ENCODE data around the gene GRID2IP.

GRID2IP gene

DNA sequence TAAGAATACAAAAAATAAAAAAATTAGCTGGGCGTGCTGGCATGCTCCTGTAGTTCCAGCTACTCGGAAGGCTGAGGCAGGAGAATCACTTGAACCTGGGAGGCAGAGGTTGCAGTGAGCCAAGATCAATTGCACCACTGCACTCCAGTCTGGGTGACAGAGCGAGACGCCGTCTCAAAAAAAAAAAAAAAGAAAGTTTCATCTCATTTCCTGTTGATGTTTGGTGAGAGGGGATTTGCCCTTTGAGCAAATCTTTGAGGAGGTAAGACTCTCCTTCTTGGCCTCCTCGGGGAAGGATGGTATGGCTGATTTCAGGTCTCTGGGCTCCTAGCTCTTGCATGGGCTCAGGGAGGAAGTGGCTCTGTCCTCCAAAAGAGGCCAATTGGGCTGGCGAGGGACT, 3.6 kb upstream of the GRID2IP start:
- Histone ChIP-seq H3K9ac (ENCODE audit: low read length) (no peak overlapping the region), H3K4me3 (ENCODE audit: low read length) (no peak overlapping the region), H3K36me3 (ENCODE audit: control insufficient read depth, insufficient read depth, low read length) (no peaks in the 10 kb centered on the region), H3K9me3 (ENCODE audit: control insufficient read depth, low read length) (no peaks in the 10 kb centered on the region), H3K27me3 (ENCODE audit: control insufficient read depth, insufficient read depth, low read length) (peaks cover 3% of the 10 kb centered on the region), H3K4me1 (ENCODE audit: control insufficient read depth, insufficient read depth, low read length) (no peaks in the 10 kb centered on the region)

- Histone ChIP-seq H3K9me3 (ENCODE audit: control insufficient read depth, low read length) (no peaks in the 10 kb centered on the region), H3K27me3 (ENCODE audit: control insufficient read depth, insufficient read depth, low read length) (peaks cover 3% of the 10 kb centered on the region), H3K4me1 (ENCODE audit: control insufficient read depth, insufficient read depth, low read length) (no peaks in the 10 kb centered on the region), H3K4me3 (ENCODE audit: low read length) (no peak overlapping the region), H3K9ac (ENCODE audit: low read length) (no peak overlapping the region), H3K36me3 (ENCODE audit: control insufficient read depth, insufficient read depth, low read length) (no peaks in the 10 kb centered on the region)
Measured at GRCh38 chr7:6553448-6554044, 2.3 kb upstream of the GRID2IP start.

DNA sequence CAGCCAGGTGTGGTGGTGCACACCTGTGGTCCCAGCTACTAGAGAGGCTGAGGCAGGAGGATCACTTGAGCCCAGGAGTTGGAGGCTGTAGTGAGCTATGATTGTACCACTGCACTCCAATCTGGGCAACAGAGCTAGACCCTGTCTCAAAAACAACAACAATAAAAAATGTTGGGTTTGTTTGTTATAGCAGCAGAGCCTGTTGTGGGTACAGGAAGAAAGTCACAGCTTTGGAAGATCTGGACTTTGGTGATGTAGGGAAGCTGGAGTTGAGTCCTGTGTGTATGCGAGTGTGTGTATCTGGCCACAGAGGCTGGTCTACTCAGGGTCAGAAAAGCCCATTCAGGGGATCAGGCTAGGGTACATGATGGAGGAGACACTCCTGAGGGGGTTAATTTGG, 3.9 kb downstream of the GRID2IP start:
- no peaks in the 10 kb centered on the region for H3K27me3 ChIP-seq (ENCODE audit: control insufficient read depth, insufficient read depth, low read length)
- no peaks in the 10 kb centered on the region for H3K36me3 ChIP-seq (ENCODE audit: control insufficient read depth, insufficient read depth, low read length)
- H3K4me1 ChIP-seq (ENCODE audit: control insufficient read depth, insufficient read depth, low read length) = no peaks in the 10 kb centered on the region
- no peaks in the 10 kb centered on the region for H3K9me3 ChIP-seq (ENCODE audit: control insufficient read depth, low read length)
- no peak overlapping the region for H3K4me3 ChIP-seq (ENCODE audit: low read length)
- no peak overlapping the region for H3K9ac ChIP-seq (ENCODE audit: low read length)

GRCh38 chr7:6546498-6547251, 4.6 kb downstream of the GRID2IP start:
- Histone ChIP-seq H3K4me3 (ENCODE audit: low read length) (no peak overlapping the region), H3K4me1 (ENCODE audit: control insufficient read depth, insufficient read depth, low read length) (no peaks in the 10 kb centered on the region), H3K9me3 (ENCODE audit: control insufficient read depth, low read length) (no peaks in the 10 kb centered on the region), H3K9ac (ENCODE audit: low read length) (no peak overlapping the region), H3K27me3 (ENCODE audit: control insufficient read depth, insufficient read depth, low read length) (no peaks in the 10 kb centered on the region), H3K36me3 (ENCODE audit: control insufficient read depth, insufficient read depth, low read length) (no peaks in the 10 kb centered on the region)

- Histone ChIP-seq H3K27me3 (ENCODE audit: control insufficient read depth, insufficient read depth, low read length) (no peaks in the 10 kb centered on the region), H3K9me3 (ENCODE audit: control insufficient read depth, low read length) (no peaks in the 10 kb centered on the region), H3K4me3 (ENCODE audit: low read length) (no peak overlapping the region), H3K9ac (ENCODE audit: low read length) (no peak overlapping the region), H3K4me1 (ENCODE audit: control insufficient read depth, insufficient read depth, low read length) (no peaks in the 10 kb centered on the region), H3K36me3 (ENCODE audit: control insufficient read depth, insufficient read depth, low read length) (no peaks in the 10 kb centered on the region)
Measured at GRCh38 chr7:6545398-6546126, 5.7 kb downstream of the GRID2IP start.

GRCh38 chr7:6542368-6542767, 8.9 kb downstream of the GRID2IP start:
- Histone ChIP-seq H3K4me3 (ENCODE audit: low read length) (no peak overlapping the region), H3K9ac (ENCODE audit: low read length) (no peak overlapping the region), H3K36me3 (ENCODE audit: control insufficient read depth, insufficient read depth, low read length) (no peaks in the 10 kb centered on the region), H3K9me3 (ENCODE audit: control insufficient read depth, low read length) (no peaks in the 10 kb centered on the region), H3K27me3 (ENCODE audit: control insufficient read depth, insufficient read depth, low read length) (peaks cover 9% of the 10 kb centered on the region), H3K4me1 (ENCODE audit: control insufficient read depth, insufficient read depth, low read length) (no peaks in the 10 kb centered on the region)

DNA sequence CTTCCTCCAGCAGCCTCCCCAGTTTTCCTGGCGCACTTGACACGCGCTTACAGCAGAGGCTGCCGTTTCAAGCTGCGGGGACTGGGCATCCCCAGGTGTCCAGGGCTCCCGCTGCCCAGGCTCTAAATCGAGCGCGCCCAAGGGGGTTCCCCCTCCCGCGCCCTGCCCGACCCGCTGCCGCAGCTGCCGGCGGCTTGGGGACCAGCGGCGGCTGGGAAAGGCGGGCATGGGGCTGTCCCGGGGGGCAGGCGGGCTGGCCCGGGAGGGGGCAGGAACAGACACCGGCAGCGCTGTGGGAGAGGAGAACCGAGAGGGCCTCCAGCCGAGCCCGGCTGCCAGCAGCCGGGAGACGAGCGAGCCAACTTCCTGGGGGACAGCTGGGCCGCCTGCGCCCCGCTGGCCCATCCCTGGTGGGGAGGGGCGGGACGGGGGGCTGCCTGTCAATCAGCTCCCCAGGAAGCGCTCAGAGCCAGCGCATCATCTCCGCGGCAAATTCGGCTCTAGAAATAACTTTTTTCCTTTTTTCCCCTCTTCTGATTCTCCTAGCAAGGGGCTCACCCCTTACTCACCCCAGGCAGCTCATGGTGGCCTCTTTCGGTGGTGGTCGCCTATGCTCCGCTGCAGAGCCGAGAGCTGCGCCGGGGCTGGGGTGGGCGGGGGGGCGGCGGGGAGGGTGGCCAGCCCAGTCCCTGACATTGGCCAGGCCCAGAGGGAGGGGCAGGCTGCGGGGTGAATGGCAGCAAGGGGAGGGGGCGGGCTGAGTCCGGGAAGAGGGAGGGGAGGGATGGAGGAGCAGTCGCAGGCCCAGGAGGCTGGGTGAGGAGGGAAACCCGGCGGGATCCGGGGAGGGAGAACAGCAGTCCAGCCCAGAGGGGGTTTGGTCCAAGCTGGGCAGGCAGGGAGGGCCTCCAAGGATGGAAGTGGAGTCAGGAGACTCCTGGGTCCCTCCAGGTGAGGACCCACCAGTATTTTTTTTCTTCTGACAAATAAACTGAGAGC, 14.7 kb downstream of the GRID2IP start:
- H3K9ac ChIP-seq (ENCODE audit: low read length) = no peak overlapping the region
- no peaks in the 10 kb centered on the region for H3K9me3 ChIP-seq (ENCODE audit: control insufficient read depth, low read length)
- no peaks in the 10 kb centered on the region for H3K4me1 ChIP-seq (ENCODE audit: control insufficient read depth, insufficient read depth, low read length)
- H3K36me3 ChIP-seq (ENCODE audit: control insufficient read depth, insufficient read depth, low read length) = no peaks in the 10 kb centered on the region
- H3K4me3 ChIP-seq (ENCODE audit: low read length) = no peak overlapping the region
- H3K27me3 ChIP-seq (ENCODE audit: control insufficient read depth, insufficient read depth, low read length) = peaks cover 45% of the 10 kb centered on the region

- Histone ChIP-seq H3K36me3 (ENCODE audit: control insufficient read depth, insufficient read depth, low read length) (no peaks in the 10 kb centered on the region), H3K9me3 (ENCODE audit: control insufficient read depth, low read length) (no peaks in the 10 kb centered on the region), H3K27me3 (ENCODE audit: control insufficient read depth, insufficient read depth, low read length) (peaks cover 66% of the 10 kb centered on the region), H3K9ac (ENCODE audit: low read length) (no peak overlapping the region), H3K4me1 (ENCODE audit: control insufficient read depth, insufficient read depth, low read length) (peaks cover 5% of the 10 kb centered on the region), H3K4me3 (ENCODE audit: low read length) (no peak overlapping the region)
Measured at GRCh38 chr7:6533893-6534495, 17.3 kb downstream of the GRID2IP start.

- Histone ChIP-seq H3K4me3 (ENCODE audit: low read length) (no peak overlapping the region), H3K9me3 (ENCODE audit: control insufficient read depth, low read length) (no peaks in the 10 kb centered on the region), H3K4me1 (ENCODE audit: control insufficient read depth, insufficient read depth, low read length) (peaks cover 5% of the 10 kb centered on the region), H3K27me3 (ENCODE audit: control insufficient read depth, insufficient read depth, low read length) (peaks cover 75% of the 10 kb centered on the region), H3K36me3 (ENCODE audit: control insufficient read depth, insufficient read depth, low read length) (no peaks in the 10 kb centered on the region), H3K9ac (ENCODE audit: low read length) (no peak overlapping the region)
Measured at GRCh38 chr7:6532516-6532915, 18.7 kb downstream of the GRID2IP start.

- H3K9me3 ChIP-seq (ENCODE audit: control insufficient read depth, low read length) = no peaks in the 10 kb centered on the region
- peaks cover 80% of the 10 kb centered on the region for H3K27me3 ChIP-seq (ENCODE audit: control insufficient read depth, insufficient read depth, low read length)
Measured at GRCh38 chr7:6531492-6532279, 19.6 kb downstream of the GRID2IP start.

More at GRCh38 chr7:6531492-6532279, 19.6 kb downstream of the GRID2IP start:
- Histone ChIP-seq H3K9ac (ENCODE audit: low read length) (no peak overlapping the region), H3K4me3 (ENCODE audit: low read length) (no peak overlapping the region), H3K36me3 (ENCODE audit: control insufficient read depth, insufficient read depth, low read length) (no peaks in the 10 kb centered on the region), H3K4me1 (ENCODE audit: control insufficient read depth, insufficient read depth, low read length) (peaks cover 8% of the 10 kb centered on the region)
